Activated T-cell treated with anti-CD3 and anti-CD28 coated beads, Interleukin-2, amount 50 U/mL, for 1 hour (primary cell): ENCODE measurements around the gene RAI1.

Experiments used
- DNase-seq: peaks from one replicate; pipeline ENCODE4 v3.0.0-alpha.2; 2020

RAI1 gene

GRCh38 chr17:17788967-17789366, 107.7 kb downstream of the RAI1 start:
- no peak for DNase-seq

- DNase-seq = no peak
These were observed 108.2 kb downstream of the RAI1 start for GRCh38 chr17:17789410-17789809.

- no peak for DNase-seq
These were observed 108.8 kb downstream of the RAI1 start for GRCh38 chr17:17789828-17790636.

- DNase-seq = no peak
These were observed 109.6 kb downstream of the RAI1 start for GRCh38 chr17:17790637-17791464.

- no peak for DNase-seq
These were observed 110.8 kb downstream of the RAI1 start for GRCh38 chr17:17792037-17792550.

- DNase-seq = peak; percentile 64
These were observed 111.5 kb downstream of the RAI1 start for GRCh38 chr17:17792551-17793377.

GRCh38 chr17:17793378-17794214, 112.3 kb downstream of the RAI1 start:
- DNase-seq = no peak

GRCh38 chr17:17794382-17794781, 113.1 kb downstream of the RAI1 start:
- DNase-seq = no peak

GRCh38 chr17:17795296-17795695, 114.0 kb downstream of the RAI1 start:
- DNase-seq = no peak

GRCh38 chr17:17795946-17796786, 114.9 kb downstream of the RAI1 start:
- DNase-seq = no peak

GRCh38 chr17:17796787-17797061, 115.5 kb downstream of the RAI1 start:
- no peak for DNase-seq

GRCh38 chr17:17797119-17797809, 116.0 kb downstream of the RAI1 start:
- no peak for DNase-seq

GRCh38 chr17:17798010-17798556, 116.8 kb downstream of the RAI1 start:
- no peak for DNase-seq

GRCh38 chr17:17798573-17799255, 117.5 kb downstream of the RAI1 start:
- DNase-seq = no peak

GRCh38 chr17:17800504-17801021, 119.3 kb downstream of the RAI1 start:
- no peak for DNase-seq

GRCh38 chr17:17801800-17802481, 120.7 kb downstream of the RAI1 start:
- DNase-seq = no peak

GRCh38 chr17:17804007-17804406, 122.7 kb downstream of the RAI1 start:
- DNase-seq = no peak

GRCh38 chr17:17805575-17805974, 124.3 kb downstream of the RAI1 start:
- no peak for DNase-seq

- no peak for DNase-seq
These were observed 124.8 kb downstream of the RAI1 start for GRCh38 chr17:17806035-17806434.
